A673 (cell line): ENCODE measurements around the gene FETUB.

Experiments
- EZH2 ChIP-seq: fragments of 200-600 bp; sonication (generic); IDR thresholded peaks from 2 replicates; pipeline ENCODE4 v1.6.1; 2017; ENCODE audit warnings: borderline replicate concordance, low read depth, mild to moderate bottlenecking, mixed read lengths, antibody characterized with exemption, low read length; ENCODE audit not compliant: poor library complexity, severe bottlenecking
- TF ChIP-seq, protein P1 (sequence below): fragments of 300-800, 200-600 bp; sonication (generic); conservative IDR thresholded peaks from 2 replicates; pipeline ENCODE4 v1.5.1; 2017; ENCODE audit warnings: low read depth, mild to moderate bottlenecking, antibody characterized with exemption, low read length, moderate library complexity, mixed read lengths

GRCh38 chr3:186669378-186670084 lies 29.3 kb downstream of the FETUB start:
- TF ChIP-seq, protein P1, sequence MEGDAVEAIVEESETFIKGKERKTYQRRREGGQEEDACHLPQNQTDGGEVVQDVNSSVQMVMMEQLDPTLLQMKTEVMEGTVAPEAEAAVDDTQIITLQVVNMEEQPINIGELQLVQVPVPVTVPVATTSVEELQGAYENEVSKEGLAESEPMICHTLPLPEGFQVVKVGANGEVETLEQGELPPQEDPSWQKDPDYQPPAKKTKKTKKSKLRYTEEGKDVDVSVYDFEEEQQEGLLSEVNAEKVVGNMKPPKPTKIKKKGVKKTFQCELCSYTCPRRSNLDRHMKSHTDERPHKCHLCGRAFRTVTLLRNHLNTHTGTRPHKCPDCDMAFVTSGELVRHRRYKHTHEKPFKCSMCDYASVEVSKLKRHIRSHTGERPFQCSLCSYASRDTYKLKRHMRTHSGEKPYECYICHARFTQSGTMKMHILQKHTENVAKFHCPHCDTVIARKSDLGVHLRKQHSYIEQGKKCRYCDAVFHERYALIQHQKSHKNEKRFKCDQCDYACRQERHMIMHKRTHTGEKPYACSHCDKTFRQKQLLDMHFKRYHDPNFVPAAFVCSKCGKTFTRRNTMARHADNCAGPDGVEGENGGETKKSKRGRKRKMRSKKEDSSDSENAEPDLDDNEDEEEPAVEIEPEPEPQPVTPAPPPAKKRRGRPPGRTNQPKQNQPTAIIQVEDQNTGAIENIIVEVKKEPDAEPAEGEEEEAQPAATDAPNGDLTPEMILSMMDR, result no peak
- no peak for TF ChIP-seq EZH2
